Kidney (tissue), 14 donors: ENCODE results near the gene CLIC4. TPM values are rescaled to one million over a fixed set of nuclear protein-coding genes. Genes with fewer than 3 reads are reported as not detected.

Experiments used
- DNase-seq, 5 donors: peaks; one replicate each; pipeline ENCODE4 v3.0.0-alpha.2; 2013 to 2020
- FAIRE-seq: peaks from 2 replicates; lab custom pipeline; 2012; peaks lifted over from hg19 to GRCh38; lab: Jason Lieb, UNC
- H3K27ac ChIP-seq, 2 donors: one replicate each; pipeline ENCODE4 v1.7.0; 2013; ENCODE audit warnings: low read depth in 2 of 2, low read length in 2 of 2, inconsistent platforms in 1 of 2
- H3K27me3 ChIP-seq: one replicate; pipeline ENCODE4 v1.7.1; 2013; ENCODE audit warnings: low read length, inconsistent platforms; ENCODE audit not compliant: control insufficient read depth, insufficient read depth
- H3K36me3 ChIP-seq, 3 donors: one replicate each; pipeline versions ENCODE4 v1.7.0 to v1.7.1; 2013; ENCODE audit warnings: low read length in 3 of 3, control low read depth in 1 of 3, inconsistent platforms in 1 of 3; ENCODE audit not compliant: insufficient read depth in 3 of 3, control insufficient read depth in 2 of 3
- H3K4me1 ChIP-seq, 3 donors: one replicate each; pipeline versions ENCODE4 v1.7.0 to v1.7.1; 2013; ENCODE audit warnings: low read length in 3 of 3, inconsistent platforms in 1 of 3, low read depth in 1 of 3; ENCODE audit not compliant: control insufficient read depth in 2 of 3, insufficient read depth in 2 of 3
- H3K4me3 ChIP-seq, 3 donors: one replicate each; pipeline versions ENCODE4 v1.7.0 to v1.8.1; 2013; ENCODE audit warnings: low read length in 3 of 3, control low read depth in 1 of 3, inconsistent platforms in 1 of 3
- H3K9ac ChIP-seq, 3 donors: one replicate each; pipeline versions ENCODE4 v1.7.0 to v1.7.1; 2013; ENCODE audit warnings: low read length in 3 of 3, control low read depth in 1 of 3, inconsistent platforms in 1 of 3
- H3K9me3 ChIP-seq, 3 donors: one replicate each; pipeline versions ENCODE4 v1.7.0 to v1.7.1; 2013; ENCODE audit warnings: low read length in 3 of 3, control low read depth in 1 of 3, inconsistent platforms in 1 of 3; ENCODE audit not compliant: control insufficient read depth in 2 of 3, insufficient read depth in 1 of 3
- intact Hi-C: fragments of 100-400 bp; cut with DNase I; formaldehyde crosslinking; loops from one replicate; pipeline ENCODE4 v1.11.1; 2022
- polyA plus RNA-seq: library from polyadenylated mRNA; stranded (reverse); fragments of 350-450 nt; fragmentation: Illumina TruSeq; extraction: RNeasy Lipid Tissue Mini Kit (QIAGEN cat#74804); gene quantifications from one replicate; pipeline ENCODE4 v1.2.3, GENCODE V29; 2014; ENCODE audit warnings: low read depth, low replicate concordance; ENCODE audit not compliant: insufficient read depth
- total RNA-seq: library from RNA; stranded (reverse); fragmentation: NEBNext Ultra II Directional; extraction: Animal tissue kit (Norgen Biotek cat#: 25700); gene quantifications from one replicate; pipeline ENCODE4 v1.2.1, GENCODE V29; 2021
- TF ChIP-seq, protein P1 (sequence below): IDR thresholded peaks from 3 replicates; pipeline ENCODE4 v1.5.1; 2012; ENCODE audit warnings: mild to moderate bottlenecking, moderate library complexity, borderline replicate concordance; ENCODE audit not compliant: insufficient read depth; ENCODE audit errors: extremely low read depth
- donor health status: control.
- donor health status: control.
- donor health status: control.
- donor health status: control.
- donor health status: control.
- donor health status: DM: yes; HTN: yes; CAD: no.
- donor health status: Normal renal cell carcinoma (clear cell type).

Gene CLIC4
- total and polyA plus RNA-seq, 2 donors from 2014 or later, result 72.7 to 315 TPM

DNA sequence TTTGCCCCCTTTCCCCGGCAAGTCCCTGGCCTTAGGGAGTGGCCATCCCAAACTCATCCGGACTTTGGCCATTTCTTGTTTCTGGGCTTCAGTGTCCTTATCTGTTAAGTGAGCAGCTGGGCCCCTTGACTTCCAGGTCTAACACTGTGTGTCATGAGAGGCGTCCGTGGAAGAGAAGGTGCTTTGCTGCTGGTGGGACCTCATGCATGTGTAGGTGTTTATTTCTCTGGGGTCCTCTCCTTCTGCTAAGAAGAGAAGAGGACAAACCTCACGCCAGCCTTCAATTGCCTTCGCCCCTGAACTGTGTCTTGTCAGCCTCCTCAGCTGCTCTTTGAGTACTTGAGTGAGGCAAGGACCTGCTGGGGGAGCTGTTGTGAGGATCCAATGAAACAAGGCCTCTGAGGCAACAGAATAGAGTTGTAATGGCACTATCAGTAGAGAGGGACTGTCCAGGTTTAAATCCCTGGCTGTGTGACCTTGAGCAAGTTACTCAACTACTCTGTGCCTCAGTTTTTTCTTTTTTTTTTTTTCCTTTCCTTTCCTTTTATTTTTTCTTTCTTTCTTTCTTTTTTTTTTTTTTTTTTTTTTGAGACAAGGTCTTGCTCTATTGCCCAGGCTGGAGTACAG is 112.4 kb downstream of the CLIC4 start:
- Histone ChIP-seq H3K36me3 (no peaks in the 10 kb centered on the region), H3K9me3 (no peaks in the 10 kb centered on the region), H3K4me3 (no peak overlapping the region), H3K9ac (no peak overlapping the region), H3K27ac (no peak overlapping the region), H3K27me3 (no peaks in the 10 kb centered on the region), H3K4me1 (no peaks in the 10 kb centered on the region)
- DNase-seq, result no peak
- intact Hi-C loops, result loop anchor here (10.0 kb wide), 1 partner anchor 347 kb away; no protein-coding TSS in a partner anchor
- no peak for FAIRE-seq
- TF ChIP-seq, protein P1, sequence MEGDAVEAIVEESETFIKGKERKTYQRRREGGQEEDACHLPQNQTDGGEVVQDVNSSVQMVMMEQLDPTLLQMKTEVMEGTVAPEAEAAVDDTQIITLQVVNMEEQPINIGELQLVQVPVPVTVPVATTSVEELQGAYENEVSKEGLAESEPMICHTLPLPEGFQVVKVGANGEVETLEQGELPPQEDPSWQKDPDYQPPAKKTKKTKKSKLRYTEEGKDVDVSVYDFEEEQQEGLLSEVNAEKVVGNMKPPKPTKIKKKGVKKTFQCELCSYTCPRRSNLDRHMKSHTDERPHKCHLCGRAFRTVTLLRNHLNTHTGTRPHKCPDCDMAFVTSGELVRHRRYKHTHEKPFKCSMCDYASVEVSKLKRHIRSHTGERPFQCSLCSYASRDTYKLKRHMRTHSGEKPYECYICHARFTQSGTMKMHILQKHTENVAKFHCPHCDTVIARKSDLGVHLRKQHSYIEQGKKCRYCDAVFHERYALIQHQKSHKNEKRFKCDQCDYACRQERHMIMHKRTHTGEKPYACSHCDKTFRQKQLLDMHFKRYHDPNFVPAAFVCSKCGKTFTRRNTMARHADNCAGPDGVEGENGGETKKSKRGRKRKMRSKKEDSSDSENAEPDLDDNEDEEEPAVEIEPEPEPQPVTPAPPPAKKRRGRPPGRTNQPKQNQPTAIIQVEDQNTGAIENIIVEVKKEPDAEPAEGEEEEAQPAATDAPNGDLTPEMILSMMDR, result no peak

DNA sequence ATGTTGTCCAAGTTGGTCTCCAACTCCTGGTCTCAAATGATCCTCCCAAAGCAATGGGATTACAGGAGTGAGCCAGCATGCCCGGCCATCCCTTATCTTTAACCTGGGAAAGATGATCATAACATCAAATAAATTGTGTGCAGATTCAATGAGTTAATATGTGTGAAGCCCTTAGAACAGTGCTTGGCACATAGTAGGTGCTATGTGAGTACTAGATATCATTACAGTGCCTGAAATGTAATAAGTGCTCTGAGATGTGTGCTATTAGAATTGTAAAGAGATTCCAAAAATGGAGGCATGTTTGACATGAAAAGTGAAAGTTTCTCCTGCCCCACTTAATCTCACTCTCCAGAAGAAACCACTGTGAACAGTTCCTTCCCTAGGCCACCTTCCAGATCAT is 113.0 kb downstream of the CLIC4 start:
- FAIRE-seq, result no peak
- intact Hi-C loops, result loop anchor here (10.0 kb wide), 1 partner anchor 347 kb away; no protein-coding TSS in a partner anchor
- H3K4me3 ChIP-seq, result no peak overlapping the region

DNA sequence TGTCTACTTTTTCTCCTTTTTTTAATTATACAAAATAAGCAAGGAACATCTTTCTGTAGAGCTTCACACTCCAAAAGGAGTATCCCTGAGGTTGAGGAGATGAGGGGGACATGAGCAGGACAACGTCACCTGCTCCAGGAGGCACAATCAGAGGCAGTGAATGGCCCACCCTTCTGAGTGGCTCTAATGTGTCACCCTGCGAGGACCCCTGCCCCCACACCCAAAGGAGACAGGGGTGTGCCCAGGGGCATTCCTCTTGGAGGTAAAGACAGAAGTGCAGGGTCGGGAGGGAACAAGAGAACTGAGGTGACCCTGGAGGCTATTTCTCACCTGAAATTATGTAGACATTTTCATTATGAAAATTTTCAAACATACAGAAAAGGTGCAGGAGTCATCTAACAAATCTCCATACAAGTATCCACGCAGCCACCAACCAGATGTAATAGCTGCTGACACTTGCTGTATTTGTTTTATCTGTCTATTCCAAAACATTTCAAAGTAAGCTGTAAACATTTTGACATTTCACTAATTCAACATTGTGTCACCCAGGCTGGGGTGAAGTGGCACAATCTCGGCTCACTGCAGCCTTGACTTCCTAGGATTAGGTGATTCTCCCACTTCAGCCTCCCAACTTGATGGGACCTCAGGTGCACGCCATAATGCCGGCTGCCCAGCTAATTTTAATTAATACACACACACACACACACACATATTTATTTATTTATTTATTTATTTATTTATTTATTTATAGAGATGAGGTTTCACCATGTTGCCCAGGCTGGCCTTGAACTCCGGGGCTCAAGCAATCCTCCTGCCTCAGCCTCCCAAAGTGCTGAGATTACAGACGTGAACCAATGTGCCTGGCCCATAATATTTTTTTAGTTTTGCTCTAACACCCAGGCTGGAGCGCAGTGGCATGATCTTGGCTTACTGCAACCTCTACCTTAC is 114.1 kb downstream of the CLIC4 start:
- H3K27me3 ChIP-seq, result no peaks in the 10 kb centered on the region
- intact Hi-C loops, result loop anchor here (10.0 kb wide), 1 partner anchor 345 kb away; no protein-coding TSS in a partner anchor

More for the DNA sequence above, 113.0 kb downstream of the CLIC4 start:
- no peaks in the 10 kb centered on the region for H3K27me3 ChIP-seq
- H3K4me1 ChIP-seq, result no peaks in the 10 kb centered on the region
- no peak overlapping the region for H3K9ac ChIP-seq
- H3K36me3 ChIP-seq, result no peaks in the 10 kb centered on the region
- H3K27ac ChIP-seq, result no peak overlapping the region
- TF ChIP-seq, protein P1, result no peak
- DNase-seq, result no peak
- no peaks in the 10 kb centered on the region for H3K9me3 ChIP-seq

More for the DNA sequence above, 114.1 kb downstream of the CLIC4 start:
- H3K27ac ChIP-seq, result no peak overlapping the region
- H3K9ac ChIP-seq, result no peak overlapping the region
- H3K4me1 ChIP-seq, result peaks cover 0 to 3% (median 0%) of the 10 kb centered on the region in 3 donors
- DNase-seq, result no peak
- no peak for FAIRE-seq
- TF ChIP-seq, protein P1, result no peak
- no peak overlapping the region for H3K4me3 ChIP-seq
- H3K36me3 ChIP-seq, result no peaks in the 10 kb centered on the region
- H3K9me3 ChIP-seq, result no peaks in the 10 kb centered on the region
